Upper lobe of left lung (tissue), 6 donors: ENCODE data around the gene UGT1A6. TPM values are rescaled to one million over a fixed set of nuclear protein-coding genes. Genes with fewer than 3 reads are reported as not detected.
"Not testable (repeated sequence)": the region's sequence is repeated elsewhere in the genome, so short reads cannot be mapped to it uniquely, and the experiment has no call there.

Experiments
- ATAC-seq, 2 donors: fragments of 200-7000 bp; cut with Tn5 transposase; one replicate each; pipeline ENCODE4 v1.9.1; 2022; ENCODE audit warnings: mild to moderate bottlenecking in 2 of 2, moderate library complexity in 2 of 2; ENCODE audit not compliant: low FRiP score in 2 of 2
- DNase-seq, 2 donors: peaks; one replicate each; pipeline ENCODE4 v3.0.0-alpha.2; 2019 to 2020
- H3K27ac ChIP-seq, 4 donors: fragments of 200-600 bp; sonication (generic); one replicate each; pipeline ENCODE4 v1.5.1; 2016 to 2019
- H3K27me3 ChIP-seq, 4 donors: fragments of 200-600 bp; sonication (generic); one replicate each; pipeline ENCODE4 v1.5.1; 2017 to 2019
- H3K36me3 ChIP-seq, 4 donors: fragments of 200-600 bp; sonication (generic); one replicate each; pipeline ENCODE4 v1.5.1; 2016 to 2019
- H3K4me1 ChIP-seq, 4 donors: fragments of 200-600 bp; sonication (generic); one replicate each; pipeline ENCODE4 v1.5.1; 2018 to 2019
- H3K4me3 ChIP-seq, 4 donors: fragments of 200-600 bp; sonication (generic); one replicate each; pipeline ENCODE4 v1.5.1; 2017 to 2019; ENCODE audit warnings: mild to moderate bottlenecking in 2 of 4, moderate library complexity in 1 of 4
- H3K9me3 ChIP-seq, 4 donors: fragments of 200-600 bp; sonication (generic); one replicate each; pipeline ENCODE4 v1.5.1; 2018 to 2019
- EP300 ChIP-seq, 4 donors: sonication (generic); formaldehyde crosslinking; IDR thresholded peaks; one replicate each; pipeline ENCODE4 v1.5.1; 2017; ENCODE audit warnings: antibody characterized with exemption in 4 of 4, control low read depth in 2 of 4
- POLR2A ChIP-seq, 4 donors: fragments of 450-650 bp; IDR thresholded peaks; one replicate each; pipeline ENCODE4 v1.5.1; 2016 to 2017; ENCODE audit warnings: antibody characterized with exemption in 4 of 4, mild to moderate bottlenecking in 2 of 4
- POLR2AphosphoS5 ChIP-seq, 2 donors: sonication (generic); formaldehyde crosslinking; IDR thresholded peaks; one replicate each; pipeline ENCODE4 v1.5.1; 2017; ENCODE audit warnings: antibody characterized with exemption in 2 of 2
- WGBS, 2 donors: methylation state at CpG; one replicate each; pipeline ENCODE4 v1.1.5; 2017 to 2018; 5-methylcytosine and 5-hydroxymethylcytosine counted together
- total RNA-seq, 6 donors: library from RNA; depleted of rRNA in 4 of 6; stranded (reverse); fragments of >200 nt in 4 of 6; gene quantifications; one replicate each; pipeline versions ENCODE4 v1.1.0 to v1.2.1, GENCODE V29; 2016 to 2021
- TF ChIP-seq, protein P1 (sequence below), 6 experiments: fragments of 450-650 bp in 4 of 6; fragments of 200-600 bp in 2 of 6; sonication (generic) in 2 of 6; IDR thresholded peaks; one replicate each; pipeline ENCODE4 v1.5.1; 2016 to 2019; ENCODE audit warnings: antibody characterized with exemption in 6 of 6
- donor health status: DM: no; HTN: no; CAD: no; lungs with moderate emphysema.
- donor health status: DM: no; HTN: yes; CAD: no; lungs with severe emphysema.

UGT1A6 gene
- 1 to 10 TPM in 1 of 6 donors, under 1 TPM in 4, not detected in 1; 0.15 to 5.0 (median 0.33) TPM for total RNA-seq

DNA sequence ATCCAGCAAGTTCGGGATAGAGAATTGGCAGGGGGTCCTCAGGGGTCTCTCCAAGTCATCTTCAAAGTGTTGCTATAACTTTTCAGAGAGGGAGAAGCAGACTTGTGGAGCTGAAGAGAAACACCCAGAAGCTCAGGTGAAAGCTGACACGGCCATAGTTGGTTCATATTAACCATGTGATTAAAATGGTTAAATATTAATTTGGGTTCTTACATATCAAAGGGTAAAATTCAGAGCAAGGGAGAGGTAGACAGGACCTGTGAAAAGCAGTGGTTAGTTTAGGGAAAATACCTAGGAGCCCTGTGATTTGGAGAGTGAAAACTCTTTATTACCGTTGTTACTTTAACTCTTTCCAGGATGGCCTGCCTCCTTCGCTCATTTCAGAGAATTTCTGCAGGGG is at the start of gene UGT1A6:
Gene UGT1A6, plus strand, starts transcription at position 243 of the 400 bp plus-strand sequence. Its CDS starts 115 bp downstream, at position 358.
- Histone ChIP-seq H3K27ac (no peak within 1 kb of the TSS), H3K4me1 (no peaks in the 10 kb centered on the region), H3K27me3 (no peaks in the 10 kb centered on the region), H3K9me3 (no peaks in the 10 kb centered on the region), H3K36me3 (no peaks in the 10 kb centered on the region), H3K4me3 (no peak within 1 kb of the TSS)
- TF ChIP-seq, protein P1, sequence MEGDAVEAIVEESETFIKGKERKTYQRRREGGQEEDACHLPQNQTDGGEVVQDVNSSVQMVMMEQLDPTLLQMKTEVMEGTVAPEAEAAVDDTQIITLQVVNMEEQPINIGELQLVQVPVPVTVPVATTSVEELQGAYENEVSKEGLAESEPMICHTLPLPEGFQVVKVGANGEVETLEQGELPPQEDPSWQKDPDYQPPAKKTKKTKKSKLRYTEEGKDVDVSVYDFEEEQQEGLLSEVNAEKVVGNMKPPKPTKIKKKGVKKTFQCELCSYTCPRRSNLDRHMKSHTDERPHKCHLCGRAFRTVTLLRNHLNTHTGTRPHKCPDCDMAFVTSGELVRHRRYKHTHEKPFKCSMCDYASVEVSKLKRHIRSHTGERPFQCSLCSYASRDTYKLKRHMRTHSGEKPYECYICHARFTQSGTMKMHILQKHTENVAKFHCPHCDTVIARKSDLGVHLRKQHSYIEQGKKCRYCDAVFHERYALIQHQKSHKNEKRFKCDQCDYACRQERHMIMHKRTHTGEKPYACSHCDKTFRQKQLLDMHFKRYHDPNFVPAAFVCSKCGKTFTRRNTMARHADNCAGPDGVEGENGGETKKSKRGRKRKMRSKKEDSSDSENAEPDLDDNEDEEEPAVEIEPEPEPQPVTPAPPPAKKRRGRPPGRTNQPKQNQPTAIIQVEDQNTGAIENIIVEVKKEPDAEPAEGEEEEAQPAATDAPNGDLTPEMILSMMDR (IDR thresholded peaks at IDR 0.05), result no peak
- no peak for TF ChIP-seq POLR2AphosphoS5 (IDR thresholded peaks at IDR 0.05)
- TF ChIP-seq EP300 (IDR thresholded peaks at IDR 0.05), result no peak
- no peak for TF ChIP-seq POLR2A (IDR thresholded peaks at IDR 0.05)
- DNase-seq (no peak), ATAC-seq (no peak)
- WGBS, 2 donors, result 80 to 83% methylated on average over 4 of the region's 4 CpGs

DNA sequence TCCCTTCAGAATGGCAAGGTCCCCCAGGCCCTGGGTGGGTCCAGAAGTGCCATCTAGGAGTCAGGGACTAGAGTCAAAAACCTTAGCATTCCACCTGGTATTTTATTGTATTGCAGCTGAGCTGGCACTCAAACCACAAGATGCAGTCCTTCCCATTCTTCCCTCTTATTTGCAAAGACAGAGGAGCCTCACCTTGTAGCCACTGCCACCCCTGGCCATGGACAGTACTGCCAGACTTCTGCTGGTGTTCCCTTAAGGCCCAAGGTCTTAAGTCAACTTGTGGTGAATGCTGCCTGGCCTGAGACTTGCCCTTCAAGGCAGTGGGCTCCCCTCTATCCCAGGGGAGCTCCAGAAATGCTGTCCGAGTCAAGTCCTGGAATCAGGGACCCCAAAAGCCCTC is 49.6 kb upstream of the UGT1A6 start:
- no peaks in the 10 kb centered on the region for H3K27me3 ChIP-seq
- H3K36me3 ChIP-seq, result no peaks in the 10 kb centered on the region
- WGBS, 2 donors, result 92% methylated on average over 1 of the region's 1 CpG; no CpG with 5 or more reads in 1 of the 2 donors
- TF ChIP-seq POLR2AphosphoS5 (IDR thresholded peaks at IDR 0.05), result no peak
- TF ChIP-seq, protein P1 (IDR thresholded peaks at IDR 0.05), result peak in 1 of 6 experiments; percentile 8
- no peak overlapping the region for H3K4me3 ChIP-seq
- ATAC-seq (no peak), DNase-seq (no peak)
- no peaks in the 10 kb centered on the region for H3K4me1 ChIP-seq
- H3K27ac ChIP-seq, result no peak overlapping the region
- H3K9me3 ChIP-seq, result peaks cover 0 to 19% (median 10%) of the 10 kb centered on the region in 4 donors

DNA sequence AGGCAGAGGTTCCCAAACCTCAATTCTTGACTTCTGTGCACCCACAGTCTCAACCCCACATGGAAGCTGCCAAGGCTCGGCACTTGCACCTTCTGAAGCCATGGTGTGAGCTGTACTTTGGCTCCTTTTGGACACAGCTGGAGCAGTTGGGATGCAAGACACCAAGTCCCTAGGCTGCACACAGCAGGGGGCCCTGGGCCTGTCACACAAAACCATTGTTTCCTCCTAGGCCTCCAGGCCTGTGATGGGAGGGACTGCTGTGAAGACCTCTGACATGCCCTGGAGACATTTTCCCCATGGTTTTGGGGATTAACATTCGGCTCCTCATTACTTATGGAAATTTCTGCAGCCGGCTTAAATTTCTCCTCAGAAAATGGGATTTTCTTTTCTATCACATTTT is 46.7 kb upstream of the UGT1A6 start:
- H3K27ac ChIP-seq, H3K36me3 ChIP-seq, ATAC-seq, H3K4me1 ChIP-seq, DNase-seq, H3K4me3 ChIP-seq, H3K27me3 ChIP-seq: not testable (repeated sequence)
- H3K9me3 ChIP-seq, result peaks cover 0 to 19% (median 10%) of the 10 kb centered on the region in 4 donors
- WGBS, 2 donors, result 92 to 93% methylated on average over 3 of the region's 3 CpGs

DNA sequence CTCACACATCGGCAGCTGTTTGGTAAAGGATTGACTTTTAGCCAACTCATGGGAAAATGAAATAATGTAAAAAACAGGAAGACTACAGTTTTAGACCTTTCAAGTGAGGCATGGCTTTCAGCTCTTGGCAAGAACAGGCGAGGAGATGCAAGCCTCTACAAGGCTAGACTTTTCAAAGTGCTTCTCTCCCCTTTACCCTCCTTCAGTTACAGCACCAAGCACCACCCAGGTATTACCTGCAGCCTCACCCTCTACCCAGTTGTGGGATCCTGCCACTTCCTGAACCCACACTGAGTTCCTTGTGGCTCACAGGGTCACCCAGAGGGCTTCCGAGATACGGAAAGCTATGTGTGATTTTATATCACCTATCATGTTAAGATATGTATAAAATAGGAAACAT is 41.7 kb upstream of the UGT1A6 start:
- Histone ChIP-seq H3K27ac (no peak overlapping the region), H3K4me1 (no peaks in the 10 kb centered on the region), H3K36me3 (no peaks in the 10 kb centered on the region), H3K4me3 (no peak overlapping the region), H3K9me3 (peaks cover 0 to 10% (median 7%) of the 10 kb centered on the region in 4 donors), H3K27me3 (no peaks in the 10 kb centered on the region)
- DNase-seq (no peak), ATAC-seq (no peak)
- TF ChIP-seq POLR2A (IDR thresholded peaks at IDR 0.05), result no peak
- TF ChIP-seq, protein P1 (IDR thresholded peaks at IDR 0.05), result no peak
- TF ChIP-seq POLR2AphosphoS5 (IDR thresholded peaks at IDR 0.05), result no peak
- WGBS, 2 donors, result 73 to 90% methylated on average over 4 of the region's 4 CpGs

DNA sequence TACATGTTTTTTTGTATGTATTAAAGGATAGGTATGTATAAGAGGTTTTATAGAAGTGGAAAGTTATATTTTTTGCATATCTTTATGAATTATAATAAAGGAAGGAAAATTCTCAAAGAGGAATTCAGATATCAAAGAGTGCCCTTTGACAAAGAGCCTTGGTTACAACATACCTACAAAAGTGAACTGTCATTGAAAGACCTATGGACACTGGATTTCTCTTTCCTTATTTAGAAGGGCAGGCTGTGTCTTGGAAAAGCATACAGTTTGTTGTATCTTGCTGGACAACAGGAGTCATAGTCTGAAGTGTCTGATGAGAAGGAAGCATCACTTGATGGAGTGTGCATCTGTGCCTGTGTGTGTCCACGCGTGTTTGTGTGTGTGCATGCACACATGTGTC is 41.3 kb upstream of the UGT1A6 start:
- no peak overlapping the region for H3K27ac ChIP-seq
- H3K9me3 ChIP-seq, result peaks cover 0 to 6% (median 3%) of the 10 kb centered on the region in 4 donors
- WGBS, 2 donors, result 96 to 100% methylated on average over 2 of the region's 2 CpGs
- no peaks in the 10 kb centered on the region for H3K36me3 ChIP-seq
- ATAC-seq (no peak), DNase-seq (no peak)
- no peak overlapping the region for H3K4me3 ChIP-seq
- TF ChIP-seq EP300 (IDR thresholded peaks at IDR 0.05), result no peak
- TF ChIP-seq POLR2A (IDR thresholded peaks at IDR 0.05), result no peak
- TF ChIP-seq, protein P1 (IDR thresholded peaks at IDR 0.05), result no peak
- TF ChIP-seq POLR2AphosphoS5 (IDR thresholded peaks at IDR 0.05), result no peak
- H3K4me1 ChIP-seq, result no peaks in the 10 kb centered on the region
- no peaks in the 10 kb centered on the region for H3K27me3 ChIP-seq
